H1 (cell line): Measurements from ENCODE around the gene MYH10. TPM values are rescaled to one million over a fixed set of nuclear protein-coding genes. Genes with fewer than 3 reads are reported as not detected.

Experiments
- ASH2L ChIP-seq: fragments of 200-600, 300-600 bp; sonication (generic); IDR thresholded peaks from one replicate; pipeline ENCODE4 v1.7.1; 2017; ENCODE audit warnings: low read length
- ATF3 ChIP-seq: IDR thresholded peaks from 2 replicates; pipeline ENCODE4 v1.6.1; 2011; ENCODE audit warnings: low read depth, mild to moderate bottlenecking, low read length; ENCODE audit not compliant: insufficient read depth
- BRCA1 ChIP-seq: IDR thresholded peaks from 2 replicates; pipeline ENCODE4 v1.6.1; 2012; ENCODE audit warnings: low read depth, low read length, improper control_type of control experiment
- CBX5 ChIP-seq: fragments of 300-800, 300-1000 bp; sonication (generic); IDR thresholded peaks from 2 replicates; pipeline ENCODE4 v1.7.1; 2016; ENCODE audit warnings: antibody characterized with exemption, low read length, low read depth
- CEBPB ChIP-seq: IDR thresholded peaks from 2 replicates; pipeline ENCODE4 v1.6.1; 2012; ENCODE audit warnings: low read depth, low read length
- EZH2 ChIP-seq: fragments of 200-600 bp; sonication (generic); IDR thresholded peaks from 2 replicates; pipeline ENCODE4 v1.7.1; 2012; ENCODE audit warnings: low read depth, mild to moderate bottlenecking, moderate library complexity, low read length, inconsistent platforms; ENCODE audit not compliant: severe bottlenecking
- FOSL1 ChIP-seq: IDR thresholded peaks from 2 replicates; pipeline ENCODE4 v1.6.1; 2011; ENCODE audit warnings: mild to moderate bottlenecking, low read depth, low read length, moderate library complexity; ENCODE audit not compliant: insufficient read depth
- HDAC2 ChIP-seq, 2 experiments: fragments of 300-600 bp in 1 of 2; sonication (generic) in 1 of 2; IDR thresholded peaks; 2 replicates each; pipeline ENCODE4 v1.6.1; 2011 to 2012; ENCODE audit warnings: low read depth in 2 of 2, low read length in 2 of 2, mild to moderate bottlenecking in 2 of 2, moderate library complexity in 2 of 2, borderline replicate concordance in 1 of 2, inconsistent platforms in 1 of 2
- TAF1 ChIP-seq: IDR thresholded peaks from 2 replicates; pipeline ENCODE4 v1.6.1; 2011; ENCODE audit warnings: mild to moderate bottlenecking, low read depth, low read length
- polyA plus RNA-seq, 7 experiments: library from polyadenylated mRNA; depleted of rRNA in 3 of 7; stranded (reverse) in 5 of 7; unstranded in 2 of 7; fragments of >200 nt in 5 of 7; fragments of 200-250 nt in 2 of 7; gene quantifications; 1 replicate in 5 of 7; 2 replicates in 1 of 7; 4 replicates in 1 of 7; pipeline versions ENCODE4 v1.2.1 to v1.2.3, GENCODE V29; 2011 to 2013; ENCODE audit warnings: missing spikeins in 2 of 7, mixed read lengths in 2 of 7
- total RNA-seq: library from RNA; stranded (reverse); fragmentation: NEBNext Ultra II Directional; extraction: Animal tissue kit (Norgen Biotek cat#: 25700); gene quantifications from 2 replicates; pipeline ENCODE4 v1.2.1, GENCODE V29; 2021

MYH10 gene
- total and polyA plus RNA-seq, 2 of the 8 experiments (the other 6 are each of a cell fraction or from before 2014, with no cell fraction given) = 64.1 to 289 TPM

GRCh38 chr17:8435245-8436168, 195.0 kb downstream of the MYH10 start, which contains the start of gene NDEL1 (continued):
- no peak for TF ChIP-seq FOSL1
- peak; percentile 92 for TF ChIP-seq TAF1
- no peak for TF ChIP-seq CEBPB
- TF ChIP-seq ATF3 = no peak
- no peak for TF ChIP-seq ASH2L
- TF ChIP-seq CBX5 = no peak
- TF ChIP-seq BRCA1 = no peak
- TF ChIP-seq HDAC2 (IDR thresholded peaks at IDR 0.05; ENCODE audit: borderline replicate concordance in 1 of 2, low read depth in 2 of 2, low read length in 2 of 2) = no peak; a peak in 2 of 4 replicates
- TF ChIP-seq EZH2 = no peak
